Measurements from ENCODE around the gene TFF2. TPM values are rescaled to one million over a fixed set of nuclear protein-coding genes. Genes with fewer than 3 reads are reported as not detected.

The TFF2 gene
- total RNA-seq, 1 donor from 2014 or later = not detected

GRCh38 chr21:42301371-42302075, 49.3 kb downstream of the TFF2 start:
- DNase-seq (ENCODE audit: missing footprints) = peak; percentile 62
- no peak for ATAC-seq
- intact Hi-C loops (cut with DNase I) = no loop called here

GRCh38 chr21:42300956-42301355, 49.8 kb downstream of the TFF2 start:
- intact Hi-C loops (cut with DNase I) = no loop called here
- ATAC-seq (no peak), DNase-seq (ENCODE audit: missing footprints) (peak; percentile 23)

DNA sequence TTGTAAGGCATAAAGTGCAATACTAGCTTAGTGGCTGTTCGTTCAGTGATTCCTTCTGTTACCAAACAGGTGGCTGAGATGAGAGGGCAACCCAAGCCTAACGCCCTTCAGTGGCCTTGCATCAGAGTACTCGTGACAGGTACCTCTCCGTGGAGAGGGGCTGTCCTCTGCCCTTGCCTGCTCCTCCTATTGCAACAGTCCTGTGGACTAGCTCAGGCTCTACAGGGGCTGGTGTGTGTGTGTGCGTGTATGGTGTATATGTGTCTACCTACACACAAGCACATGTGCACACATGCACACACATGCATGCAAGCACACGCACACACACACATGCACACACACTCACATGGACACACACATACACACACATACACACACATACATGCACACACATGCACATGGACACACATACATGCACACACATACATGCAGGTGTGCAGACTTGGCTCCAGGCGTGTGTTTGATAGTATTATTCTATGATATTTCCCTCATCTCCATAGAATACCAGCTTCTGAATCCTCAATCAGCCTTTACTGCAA, 50.7 kb downstream of the TFF2 start:
- intact Hi-C loops (cut with DNase I) = no loop called here
- DNase-seq (ENCODE audit: missing footprints) (no peak), ATAC-seq (no peak)

GRCh38 chr21:42299324-42300044, 51.3 kb downstream of the TFF2 start:
- peak; percentile 64 for DNase-seq (ENCODE audit: missing footprints)
- peak; percentile 35 for ATAC-seq
- intact Hi-C loops (cut with DNase I) = no loop called here

GRCh38 chr21:42298657-42299056, 52.1 kb downstream of the TFF2 start:
- ATAC-seq (no peak), DNase-seq (ENCODE audit: missing footprints) (peak; percentile 46)
- intact Hi-C loops (cut with DNase I) = no loop called here

- DNase-seq (ENCODE audit: missing footprints) (no peak), ATAC-seq (no peak)
- intact Hi-C loops (cut with DNase I) = no loop called here
Measured at GRCh38 chr21:42298237-42298636, 52.6 kb downstream of the TFF2 start.

GRCh38 chr21:42297377-42297776, 53.4 kb downstream of the TFF2 start:
- ATAC-seq (no peak), DNase-seq (ENCODE audit: missing footprints) (peak; percentile 22)
- intact Hi-C loops (cut with DNase I) = no loop called here

DNA sequence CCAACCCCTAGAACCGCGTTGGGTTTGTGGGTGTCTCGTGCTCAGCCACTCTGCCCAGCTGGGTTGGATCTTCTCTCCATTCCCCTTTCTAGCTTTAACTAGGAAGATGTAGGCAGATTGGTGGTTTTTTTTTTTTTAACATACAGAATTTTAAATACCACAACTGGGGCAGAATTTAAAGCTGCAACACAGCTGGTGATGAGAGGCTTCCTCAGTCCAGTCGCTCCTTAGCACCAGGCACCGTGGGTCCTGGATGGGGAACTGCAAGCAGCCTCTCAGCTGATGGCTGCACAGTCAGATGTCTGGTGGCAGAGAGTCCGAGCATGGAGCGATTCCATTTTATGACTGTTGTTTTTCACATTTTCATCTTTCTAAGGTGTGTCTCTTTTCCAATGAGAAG, 54.3 kb downstream of the TFF2 start:
- DNase-seq (ENCODE audit: missing footprints) (no peak), ATAC-seq (no peak)
- intact Hi-C loops (cut with DNase I) = no loop called here

Other genes with a start within 250 kb of the TFF2 start
- gene ABCG1, start 131.9 kb downstream of the TFF2 start, total RNA-seq = 9.0 TPM
- 3.4 TPM for gene TFF3, start 35.6 kb downstream of the TFF2 start, total RNA-seq
- not detected for gene TFF1, start 15.5 kb upstream of the TFF2 start, total RNA-seq
- not detected for gene TMPRSS3, start 45.1 kb upstream of the TFF2 start, total RNA-seq
- not detected for gene UBASH3A, start 52.9 kb upstream of the TFF2 start, total RNA-seq
- not detected for gene RSPH1, start 145.2 kb upstream of the TFF2 start, total RNA-seq
- 3.0 TPM for gene SLC37A1, start 162.9 kb upstream of the TFF2 start, total RNA-seq